B cell (primary cell): ENCODE measurements around the gene TPSB2. TPM values are rescaled to one million over a fixed set of nuclear protein-coding genes. Genes with fewer than 3 reads are reported as not detected.

Source experiments
- ATAC-seq: fragments of 200-7000 bp; cut with Tn5 transposase; one replicate; pipeline ENCODE4 v1.10.0; 2021; ENCODE audit warnings: low read depth, mild to moderate bottlenecking, moderate number of reproducible peaks, moderate library complexity
- CTCF ChIA-PET: fragments of 350-600 bp; sonication (Branson Sonifier 250); formaldehyde crosslinking; loops from one replicate; lab custom pipeline; 2021; ENCODE audit warnings: antibody characterized with exemption, inconsistent platforms; lab: Charles Lee
- POLR2A ChIA-PET: fragments of 350-600 bp; sonication (Branson Sonifier 250); formaldehyde crosslinking; loops from one replicate; lab custom pipeline; 2021; ENCODE audit warnings: antibody characterized with exemption; lab: Charles Lee
- DNase-seq: peaks from one replicate; pipeline ENCODE4 v3.0.0; 2013
- H2AFZ ChIP-seq: 2 replicates; pipeline ENCODE4 v1.6.1; 2012; ENCODE audit warnings: mild to moderate bottlenecking, low read depth, low read length; ENCODE audit not compliant: insufficient read depth, poor library complexity, severe bottlenecking
- H3K27ac ChIP-seq, 2 donors: 1 replicate in 1 of 2; 2 replicates in 1 of 2; pipeline ENCODE4 v1.5.1; 2012 to 2013; ENCODE audit warnings: low read length in 2 of 2, mild to moderate bottlenecking in 2 of 2, moderate library complexity in 1 of 2
- H3K27me3 ChIP-seq, 4 experiments: fragments of 200-600 bp in 1 of 4; sonication (generic) in 1 of 4; replicated peaks in 1 of 4; 1 replicate in 2 of 4; 2 replicates in 2 of 4; pipeline versions ENCODE4 v1.6.1 to v1.7.0; 2013 to 2016; ENCODE audit warnings: low read length in 3 of 4, mild to moderate bottlenecking in 2 of 4, mixed read lengths in 1 of 4, moderate library complexity in 1 of 4; ENCODE audit not compliant: insufficient read depth in 4 of 4, control insufficient read depth in 3 of 4; ENCODE audit errors: control extremely low read depth in 1 of 4
- H3K36me3 ChIP-seq, 2 experiments: replicated peaks in 1 of 2; 1 replicate in 1 of 2; 2 replicates in 1 of 2; pipeline versions ENCODE4 v1.6.1 to v1.7.1; 2013; ENCODE audit warnings: low read length in 1 of 2; ENCODE audit not compliant: insufficient read depth in 2 of 2, control insufficient read depth in 1 of 2; ENCODE audit errors: control extremely low read depth in 1 of 2, extremely low read depth in 1 of 2
- H3K4me1 ChIP-seq, 2 donors: fragments of 200-600 bp in 1 of 2; sonication (generic) in 1 of 2; 1 replicate in 1 of 2; 2 replicates in 1 of 2; pipeline versions ENCODE4 v1.5.1 to v1.6.1; 2013 to 2017; ENCODE audit warnings: low read length in 2 of 2; ENCODE audit not compliant: control insufficient read depth in 2 of 2, insufficient read depth in 2 of 2
- H3K4me2 ChIP-seq: replicated peaks from 2 replicates; pipeline ENCODE3; 2012; ENCODE audit warnings: mild to moderate bottlenecking, low read depth, low read length; ENCODE audit not compliant: poor library complexity, severe bottlenecking
- H3K4me3 ChIP-seq, 5 experiments: fragments of 200-600 bp in 1 of 5; sonication (generic) in 1 of 5; 1 replicate in 3 of 5; 2 replicates in 2 of 5; pipeline versions ENCODE4 v1.5.1 to v1.7.0; 2011 to 2016; ENCODE audit warnings: low read length in 4 of 5, mild to moderate bottlenecking in 4 of 5, low read depth in 2 of 5, control low read depth in 1 of 5, moderate library complexity in 1 of 5; ENCODE audit not compliant: insufficient read depth in 1 of 5; ENCODE audit errors: control extremely low read depth in 1 of 5, extremely low read depth in 1 of 5
- H3K79me2 ChIP-seq: fragments of 200-600 bp; sonication (generic); one replicate; pipeline ENCODE4 v1.6.0; 2016; ENCODE audit warnings: low read length; ENCODE audit not compliant: control insufficient read depth, insufficient read depth
- H3K9ac ChIP-seq: fragments of 200-600 bp; sonication (generic); 2 replicates; pipeline ENCODE4 v1.6.1; 2017; ENCODE audit warnings: mild to moderate bottlenecking, low read length, moderate library complexity
- H3K9me3 ChIP-seq, 3 donors: one replicate each; pipeline versions ENCODE4 v1.6.1 to v1.7.1; 2013; ENCODE audit warnings: low read length in 2 of 3; ENCODE audit not compliant: control insufficient read depth in 2 of 3, insufficient read depth in 1 of 3; ENCODE audit errors: control extremely low read depth in 1 of 3
- H4K20me1 ChIP-seq: 2 replicates; pipeline ENCODE4 v1.6.0; 2012; ENCODE audit warnings: mild to moderate bottlenecking, low read length; ENCODE audit not compliant: insufficient read depth, control insufficient read depth, poor library complexity, severe bottlenecking
- H3K27ac Mint-ChIP-seq: one replicate; pipeline ENCODE4 v1.8.0; 2021; ENCODE audit warnings: mixed read lengths
- H3K27me3 Mint-ChIP-seq: one replicate; pipeline ENCODE4 v1.8.0; 2021; ENCODE audit warnings: mixed read lengths
- H3K4me1 Mint-ChIP-seq: one replicate; pipeline ENCODE4 v1.8.0; 2021; ENCODE audit warnings: mixed read lengths
- H3K4me3 Mint-ChIP-seq: one replicate; pipeline ENCODE4 v1.8.0; 2021; ENCODE audit warnings: mixed read lengths
- H3K9me3 Mint-ChIP-seq: one replicate; pipeline ENCODE4 v1.8.0; 2022; ENCODE audit warnings: mixed read lengths; ENCODE audit not compliant: insufficient read depth
- CTCF ChIP-seq: fragments of 200-600 bp; IDR thresholded peaks from one replicate; pipeline ENCODE4 v1.8.0; 2022; ENCODE audit warnings: antibody characterized with exemption, mild to moderate bottlenecking
- EZH2 ChIP-seq: IDR thresholded peaks from 2 replicates; pipeline ENCODE4 v1.6.1; 2012; ENCODE audit warnings: borderline replicate concordance, low read depth, mild to moderate bottlenecking, moderate library complexity, low read length; ENCODE audit not compliant: insufficient read depth, poor library complexity, severe bottlenecking
- WGBS: methylation state at CpG from one replicate; pipeline ENCODE4 v1.1.5; 2013; ENCODE audit warnings: missing lambda C conversion rate; ENCODE audit not compliant: insufficient coverage; 5-methylcytosine and 5-hydroxymethylcytosine counted together
- intact Hi-C: fragments of 100-400 bp; cut with micrococcal nuclease; formaldehyde crosslinking; loops from one replicate; pipeline ENCODE4 v1.10.0; 2022
- polyA plus RNA-seq: library from polyadenylated mRNA; depleted of rRNA; stranded (reverse); fragments of >200 nt; gene quantifications from 2 replicates; pipeline ENCODE4 v1.2.3, GENCODE V29; 2012
- total RNA-seq, 2 donors: library from RNA; stranded (reverse); fragments of 120-200 nt in 1 of 2; gene quantifications; 1 replicate in 1 of 2; 2 replicates in 1 of 2; pipeline versions ENCODE4 v1.2.3 to v1.2.4, GENCODE V29; 2013 to 2022

The TPSB2 gene
- total and polyA plus RNA-seq, 2 donors (not counting 1 experiment from before 2014, with no cell fraction given), result not detected

GRCh38 chr16:1211451-1212268 is 18.3 kb downstream of the TPSB2 start:
- TF ChIP-seq CTCF (no peak), EZH2 (no peak)
- Histone ChIP-seq H3K4me3 (no peak overlapping the region), H4K20me1 (no peaks in the 10 kb centered on the region)

GRCh38 chr16:1210461-1210860 is 19.5 kb downstream of the TPSB2 start:
- Mint-ChIP-seq H3K27me3 (no peaks in the 10 kb centered on the region), H3K9me3 (no peaks in the 10 kb centered on the region), H3K4me3 (no peak overlapping the region), H3K4me1 (no peaks in the 10 kb centered on the region), H3K27ac (no peak overlapping the region)
- no peak overlapping the region for H3K27ac ChIP-seq
- no peaks in the 10 kb centered on the region for H3K27me3 ChIP-seq
- intact Hi-C loops, result no loop called here
- TF ChIP-seq CTCF, result no peak
- H3K79me2 ChIP-seq, result no peaks in the 10 kb centered on the region
- CTCF ChIA-PET, result no interaction called here
- no peaks in the 10 kb centered on the region for H3K36me3 ChIP-seq
- H3K4me1 ChIP-seq, result no peaks in the 10 kb centered on the region
- POLR2A ChIA-PET, result no interaction called here
- 86% methylated on average over 15 of the region's 23 CpGs for WGBS
- DNase-seq (no peak), ATAC-seq (no peak)
- H3K9ac ChIP-seq, result no peak overlapping the region
- H3K4me2 ChIP-seq, result no peak overlapping the region
- no peaks in the 10 kb centered on the region for H4K20me1 ChIP-seq
- no peak overlapping the region for H2AFZ ChIP-seq
- no peak overlapping the region for H3K4me3 ChIP-seq
- H3K9me3 ChIP-seq, result no peaks in the 10 kb centered on the region

More at GRCh38 chr16:1211451-1212268, 18.3 kb downstream of the TPSB2 start:
- no peaks in the 10 kb centered on the region for H3K36me3 ChIP-seq
- ChIA-PET POLR2A (no interaction called here), CTCF (interaction anchor here (0.5 kb wide), 1 partner anchor 1662 kb away, joined by 4 read pairs; no protein-coding TSS in a partner anchor)
- no peak overlapping the region for H2AFZ ChIP-seq
- Mint-ChIP-seq H3K27ac (no peak overlapping the region), H3K27me3 (no peaks in the 10 kb centered on the region), H3K4me1 (no peaks in the 10 kb centered on the region), H3K4me3 (no peak overlapping the region), H3K9me3 (no peaks in the 10 kb centered on the region)
- 91% methylated on average over 64 of the region's 65 CpGs for WGBS
- intact Hi-C loops, result no loop called here
- no peaks in the 10 kb centered on the region for H3K79me2 ChIP-seq
- H3K27me3 ChIP-seq, result no peaks in the 10 kb centered on the region
- H3K4me1 ChIP-seq, result no peaks in the 10 kb centered on the region
- ATAC-seq (no peak), DNase-seq (no peak)
- no peak overlapping the region for H3K9ac ChIP-seq
- H3K4me2 ChIP-seq, result no peak overlapping the region
- H3K27ac ChIP-seq, result no peak overlapping the region
- no peaks in the 10 kb centered on the region for H3K9me3 ChIP-seq
